GM19463 (cell line): ENCODE results near the gene EFNA5.

Experiments
- ATAC-seq: cut with Tn5 transposase; IDR thresholded peaks from one replicate; pipeline ENCODE4 v1.9.1; 2021; ENCODE audit warnings: mild to moderate bottlenecking, moderate library complexity; ENCODE audit not compliant: unreplicated experiment

EFNA5 gene

GRCh38 chr5:107604990-107605389 is 65.7 kb downstream of the EFNA5 start:
- peak; percentile 45 for ATAC-seq

DNA sequence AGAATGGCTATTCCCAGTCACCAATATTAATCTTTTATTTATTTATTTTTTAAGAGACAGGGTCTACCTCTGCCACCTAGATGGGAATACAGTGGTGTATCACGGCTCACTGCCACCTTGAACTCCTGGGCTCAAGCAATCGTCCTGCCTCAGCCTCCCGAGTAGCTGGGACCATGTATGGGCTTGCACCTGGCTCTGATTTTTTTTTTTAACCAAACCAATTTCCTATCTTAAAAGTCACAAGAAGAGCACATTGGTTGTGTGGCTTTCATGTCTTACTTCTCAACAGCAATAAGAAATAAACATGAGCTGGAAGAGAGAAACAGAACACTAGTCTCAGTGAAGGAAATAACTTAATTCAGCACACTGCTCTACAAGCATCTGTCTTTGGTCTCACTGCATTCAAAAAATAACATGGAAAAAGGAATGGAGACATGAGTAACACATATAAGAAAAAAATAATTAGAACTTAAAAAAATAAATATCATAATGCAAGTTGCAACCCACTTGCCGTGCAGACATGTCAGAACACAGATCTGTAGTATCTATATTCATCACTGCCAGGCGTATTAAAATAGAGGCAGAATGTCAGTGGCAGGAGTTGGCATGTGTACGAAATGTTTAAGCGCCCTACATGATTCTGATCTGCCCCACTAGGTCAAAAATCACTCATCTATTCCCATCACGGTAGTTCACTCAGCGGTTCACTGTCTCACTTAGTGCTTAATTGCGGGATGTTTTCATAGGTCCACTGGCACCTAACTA is 66.4 kb downstream of the EFNA5 start:
- no peak for ATAC-seq

DNA sequence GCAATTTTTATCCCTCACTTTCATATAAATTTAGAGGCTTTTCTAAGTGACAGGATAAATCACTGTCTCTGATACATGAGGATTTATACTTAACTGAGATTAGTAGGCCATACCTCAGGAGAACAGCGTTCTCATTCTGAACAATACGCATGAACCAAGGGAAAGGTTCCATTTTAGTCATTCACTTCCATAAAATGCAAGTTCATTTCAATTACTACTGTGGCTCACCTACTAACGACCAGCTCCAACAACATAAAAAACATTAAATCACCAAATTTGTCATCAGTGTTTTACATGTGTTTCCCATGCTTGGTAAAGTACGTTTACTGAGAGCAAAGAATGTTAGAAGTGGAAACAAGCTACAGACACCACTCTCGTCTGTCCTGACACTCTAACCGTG is 67.4 kb downstream of the EFNA5 start:
- ATAC-seq, result no peak

DNA sequence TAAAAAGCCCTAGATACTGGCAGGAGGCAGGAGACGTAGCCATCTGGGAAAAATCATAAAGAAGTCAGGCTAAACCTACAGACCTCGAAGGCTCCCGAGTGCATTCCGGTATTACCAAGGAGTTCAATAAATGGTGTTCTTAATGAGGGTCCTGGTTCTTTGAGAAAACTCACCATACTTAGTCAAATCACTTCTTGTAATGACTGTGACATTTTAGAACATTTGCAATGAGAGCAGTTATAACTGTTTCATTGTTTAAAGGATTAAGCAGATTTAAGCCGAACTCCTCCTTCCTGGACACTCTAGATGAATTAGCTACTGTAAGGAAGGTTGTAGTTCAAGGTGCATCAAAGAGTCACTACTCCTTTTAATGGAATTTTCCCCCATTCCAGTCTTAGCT is 67.8 kb downstream of the EFNA5 start:
- ATAC-seq, result no peak

DNA sequence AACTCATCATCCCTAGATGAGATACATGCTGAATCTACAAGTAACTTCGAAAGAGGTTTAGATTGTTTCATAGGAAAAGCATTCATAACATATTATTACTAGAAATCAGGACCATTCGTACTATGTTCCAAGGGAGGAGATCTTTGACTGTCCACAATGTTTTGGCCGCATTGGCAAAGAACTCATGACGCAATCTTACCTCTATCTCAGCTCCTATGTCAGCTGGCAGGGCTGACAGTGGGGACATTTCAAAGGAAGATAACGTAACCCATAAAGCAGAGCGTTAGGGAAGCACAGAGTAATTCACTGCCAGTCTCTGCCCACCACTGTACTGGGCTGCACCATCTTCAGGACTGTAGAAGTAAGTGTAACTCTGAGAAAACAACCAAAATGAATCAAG is 69.7 kb downstream of the EFNA5 start:
- ATAC-seq, result no peak

DNA sequence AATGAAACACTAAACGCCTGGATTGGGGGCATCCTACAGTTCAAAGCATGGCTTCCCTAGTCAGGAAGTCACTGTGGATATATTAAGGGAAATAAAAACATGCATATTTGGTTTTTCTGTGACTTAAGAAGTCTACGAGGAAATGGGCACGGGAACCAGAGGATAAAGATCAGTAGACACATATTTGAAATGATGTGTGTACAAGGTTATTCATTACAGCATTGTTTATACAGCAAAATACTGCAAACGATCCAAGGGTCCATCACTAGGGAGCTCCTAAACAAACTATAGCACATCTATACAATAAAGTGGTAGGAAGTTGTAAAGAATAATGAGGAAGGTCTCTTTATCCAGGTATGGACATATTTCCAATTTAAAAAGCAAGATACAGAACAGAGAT is 71.8 kb downstream of the EFNA5 start:
- ATAC-seq, result no peak

DNA sequence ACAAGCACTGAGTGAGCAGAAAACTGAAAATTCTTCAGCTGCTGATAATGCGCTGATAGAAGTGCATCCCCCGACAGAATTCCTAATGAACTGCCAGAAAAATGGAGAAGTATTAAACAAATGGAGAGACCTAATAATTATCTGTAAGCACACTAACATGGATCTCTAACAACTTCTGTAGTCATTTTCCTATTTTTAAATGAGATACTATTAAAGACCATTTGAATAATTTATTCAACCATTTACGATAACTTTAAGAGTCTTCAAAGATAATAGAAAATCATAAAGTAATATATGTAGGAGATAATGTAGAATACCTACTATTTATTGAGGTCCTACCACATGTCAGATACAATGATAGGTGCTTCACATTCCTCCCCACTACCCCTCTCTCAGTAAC is 72.9 kb downstream of the EFNA5 start:
- no peak for ATAC-seq

- no peak for ATAC-seq
These were observed 73.5 kb downstream of the EFNA5 start for GRCh38 chr5:107597247-107597646.

- ATAC-seq, result no peak
These were observed 76.3 kb downstream of the EFNA5 start for GRCh38 chr5:107594253-107595045.

DNA sequence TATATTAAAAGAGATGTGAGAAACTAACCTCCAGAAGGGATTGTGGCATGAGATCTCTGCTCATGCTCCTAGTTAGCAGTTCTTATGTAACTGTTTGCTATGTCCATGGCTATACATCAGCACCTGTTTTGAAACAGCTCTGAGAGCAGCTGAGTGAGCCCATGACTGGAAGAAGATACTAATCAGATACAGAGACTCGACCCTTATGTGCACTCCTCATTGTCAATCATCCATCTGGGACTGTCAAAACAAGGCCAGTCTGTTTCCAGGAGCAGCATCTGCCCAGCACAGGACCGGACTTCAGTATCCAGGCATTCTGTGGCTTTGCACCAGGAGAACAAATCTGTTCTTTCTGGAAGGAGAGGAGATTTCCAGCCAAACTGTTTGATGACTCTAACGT is 77.7 kb downstream of the EFNA5 start:
- no peak for ATAC-seq

- no peak for ATAC-seq
These were observed 78.2 kb downstream of the EFNA5 start for GRCh38 chr5:107592515-107592914.

GRCh38 chr5:107590686-107591085 is 80.1 kb downstream of the EFNA5 start:
- no peak for ATAC-seq

DNA sequence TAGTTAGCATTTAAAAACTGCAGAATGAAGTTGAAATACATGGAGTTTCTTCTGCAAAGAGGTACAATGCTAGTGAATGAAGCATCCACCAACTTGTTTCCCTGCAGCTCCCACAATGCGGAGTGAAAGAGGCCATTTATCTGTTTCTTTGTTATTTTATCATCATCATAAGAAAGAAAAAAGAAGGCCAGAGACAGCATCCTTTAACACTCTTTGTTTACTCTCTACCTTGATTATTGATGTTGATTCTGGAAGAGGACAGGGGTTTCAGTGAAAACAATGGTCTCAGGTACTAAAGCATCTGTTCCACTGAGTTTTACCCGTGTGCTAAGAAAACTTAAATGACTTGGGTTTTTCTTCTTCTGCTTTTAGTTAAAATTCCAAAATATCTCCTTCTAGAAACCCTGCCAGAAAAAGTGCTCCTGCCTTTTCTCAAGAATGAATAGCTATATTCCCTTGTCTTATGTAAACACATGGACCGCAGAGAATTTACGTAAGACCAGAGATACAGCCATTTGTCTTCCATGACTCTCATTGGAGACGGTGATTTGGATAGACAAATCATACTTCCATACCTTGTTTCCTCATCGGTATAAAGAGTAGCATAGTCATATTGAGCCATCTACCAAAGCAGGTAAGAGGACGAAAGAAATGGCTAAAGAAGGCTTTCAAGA is 81.1 kb downstream of the EFNA5 start:
- ATAC-seq, result no peak

GRCh38 chr5:107582625-107583024 is 88.1 kb downstream of the EFNA5 start:
- no peak for ATAC-seq

DNA sequence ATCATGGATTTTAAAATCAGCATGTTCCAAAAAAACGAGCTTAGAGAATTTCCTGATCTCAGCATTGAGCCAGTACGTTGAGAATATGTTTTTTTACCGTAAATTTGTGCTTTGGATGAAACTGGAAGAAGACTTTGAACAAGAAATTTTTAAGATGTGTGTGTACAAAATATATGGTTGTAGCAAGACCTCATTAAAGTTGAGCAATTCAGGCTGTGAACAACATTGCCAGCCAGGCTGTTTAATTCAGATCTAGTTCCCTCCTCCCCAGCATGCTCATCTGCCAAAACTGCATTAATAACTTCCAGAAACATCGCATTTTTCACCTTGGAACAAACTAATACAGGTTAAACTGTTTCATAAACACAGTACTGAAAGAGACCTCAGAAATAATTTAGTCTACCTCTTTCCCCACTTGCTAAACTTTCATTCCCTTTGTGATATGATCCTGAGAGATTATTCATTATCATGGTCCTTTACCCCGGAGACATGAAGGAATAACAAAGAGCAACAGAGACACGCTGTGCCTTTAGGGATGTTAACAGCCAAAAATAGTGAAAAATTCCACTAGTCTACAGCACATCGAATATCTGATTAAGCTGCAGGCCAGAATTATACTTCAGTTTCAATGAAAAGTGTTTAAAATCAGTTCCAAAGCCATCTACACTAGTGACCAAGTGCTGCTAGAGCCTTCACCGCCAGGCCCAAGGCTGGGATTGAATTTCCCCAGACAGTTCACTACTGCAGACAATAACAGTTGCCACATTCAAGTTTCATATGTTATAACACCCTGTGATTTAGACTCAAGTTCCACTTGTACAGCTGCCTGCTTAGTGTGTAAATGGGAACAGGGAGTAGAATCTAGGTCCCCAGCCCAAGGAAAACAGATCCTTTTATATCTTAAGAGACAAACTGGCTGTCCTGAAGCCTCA is 89.6 kb downstream of the EFNA5 start:
- ATAC-seq, result no peak

DNA sequence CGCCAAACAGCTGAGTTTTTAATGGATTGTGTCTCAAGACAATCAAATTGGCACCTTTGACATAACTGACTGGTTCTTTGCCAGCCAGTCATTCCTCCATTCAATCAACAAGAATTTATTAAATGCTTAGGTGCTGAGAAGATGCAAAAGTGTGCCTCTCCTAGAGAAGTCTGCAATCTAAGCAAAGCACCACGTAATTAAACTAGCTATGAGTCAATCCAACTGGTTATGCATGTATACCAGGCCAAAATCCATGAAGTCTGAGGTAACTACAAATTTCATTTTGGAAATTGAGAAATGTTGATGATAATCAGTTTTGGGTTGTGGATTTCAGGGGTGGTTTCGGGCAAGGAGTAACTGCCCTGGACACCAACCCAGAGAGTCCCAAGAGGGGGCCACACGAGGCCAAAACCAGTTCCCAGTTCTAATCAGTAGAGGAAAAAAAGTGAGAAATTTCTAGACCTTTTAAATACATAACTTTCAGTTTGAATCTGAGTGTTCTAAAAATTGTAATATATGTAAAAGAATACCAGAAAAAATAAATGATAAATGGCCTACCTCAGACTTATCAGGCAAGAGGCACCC is 92.6 kb downstream of the EFNA5 start:
- ATAC-seq, result no peak

DNA sequence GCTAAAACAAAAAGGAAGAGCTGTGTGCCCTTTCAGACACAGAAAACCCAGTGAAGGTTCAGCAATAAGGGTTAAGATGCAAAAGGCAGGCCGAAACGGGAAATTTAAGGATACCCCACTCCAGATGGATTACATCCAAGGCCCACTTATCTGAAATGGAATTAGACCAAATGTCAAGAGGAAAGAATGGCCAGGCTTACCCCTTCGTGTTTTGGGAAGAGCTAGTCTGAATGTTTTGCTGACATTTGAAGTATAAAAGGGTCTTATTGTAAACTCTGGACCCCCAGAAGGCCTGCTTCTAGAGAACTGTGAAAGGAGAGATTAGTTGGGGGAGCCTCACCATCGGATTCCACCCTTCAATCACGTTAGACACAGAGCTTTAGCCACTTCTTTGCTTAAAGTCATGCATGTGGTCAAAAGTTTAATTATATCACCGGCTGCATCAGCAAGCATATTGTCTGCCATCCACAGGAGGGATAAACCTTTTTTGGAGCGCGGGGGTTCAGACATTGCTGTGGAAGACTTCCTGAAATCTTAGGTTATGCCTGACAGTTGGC is 93.3 kb downstream of the EFNA5 start:
- no peak for ATAC-seq

GRCh38 chr5:107576736-107577393 is 93.9 kb downstream of the EFNA5 start:
- ATAC-seq, result no peak

- no peak for ATAC-seq
These were observed 94.6 kb downstream of the EFNA5 start for GRCh38 chr5:107576155-107576554.

- ATAC-seq, result no peak
These were observed 96.5 kb downstream of the EFNA5 start for GRCh38 chr5:107574287-107574686.
